T-helper 22 cell (primary cell): ENCODE measurements around the gene HNRNPH3.

Experiments
- DNase-seq: peaks from one replicate; pipeline ENCODE4 v3.0.0-alpha.2; 2020; ENCODE audit warnings: low read depth

HNRNPH3 gene

DNA sequence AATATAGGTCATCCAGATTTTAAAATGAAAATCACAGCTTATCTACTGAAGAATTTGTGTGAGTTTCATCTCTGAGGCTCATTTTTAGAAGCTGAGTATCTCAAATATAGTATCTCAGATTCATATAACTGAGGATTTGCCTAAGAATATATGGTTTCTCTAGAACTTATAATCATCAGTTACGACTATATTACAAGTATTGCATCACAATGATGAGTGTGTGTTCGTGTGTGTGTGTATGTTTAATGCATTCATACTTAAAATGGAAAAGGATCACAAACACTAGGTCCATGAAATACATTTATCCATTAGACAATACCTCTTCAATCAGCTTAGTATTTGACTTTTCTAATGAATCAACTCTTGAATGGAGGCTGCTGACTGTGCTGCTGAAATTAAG, 53.9 kb downstream of the HNRNPH3 start:
- no peak for DNase-seq
